GM18502 (cell line): ENCODE measurements around the gene TPPP.
"Not testable (repeated sequence)": the region's sequence is repeated elsewhere in the genome, so short reads cannot be mapped to it uniquely, and the experiment has no call there.

Source experiments
- ATAC-seq: cut with Tn5 transposase; IDR thresholded peaks from one replicate; pipeline ENCODE4 v1.9.1; 2021; ENCODE audit warnings: mild to moderate bottlenecking; ENCODE audit not compliant: unreplicated experiment, poor library complexity

The TPPP gene

DNA sequence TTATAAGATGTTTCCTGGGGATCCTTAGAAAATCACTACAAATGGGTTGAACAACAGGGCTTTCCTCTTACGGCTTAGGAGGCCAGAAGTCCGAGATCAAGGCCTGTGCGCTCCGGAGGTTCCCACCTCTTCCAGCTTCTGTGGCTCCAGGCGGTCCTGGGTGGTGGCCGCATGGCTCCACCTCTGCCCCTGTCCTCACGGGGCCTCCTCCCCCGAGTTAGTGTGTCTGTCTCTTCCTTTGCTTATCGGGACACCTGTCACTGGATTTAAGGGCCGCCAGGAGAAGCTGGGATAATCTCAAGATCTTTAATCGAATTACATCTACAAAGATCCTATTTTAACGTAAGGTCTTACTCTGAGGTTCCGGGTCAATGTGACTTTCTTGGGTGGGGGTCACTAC lies 2.3 kb upstream of the TPPP start:
- not testable (repeated sequence) for ATAC-seq

DNA sequence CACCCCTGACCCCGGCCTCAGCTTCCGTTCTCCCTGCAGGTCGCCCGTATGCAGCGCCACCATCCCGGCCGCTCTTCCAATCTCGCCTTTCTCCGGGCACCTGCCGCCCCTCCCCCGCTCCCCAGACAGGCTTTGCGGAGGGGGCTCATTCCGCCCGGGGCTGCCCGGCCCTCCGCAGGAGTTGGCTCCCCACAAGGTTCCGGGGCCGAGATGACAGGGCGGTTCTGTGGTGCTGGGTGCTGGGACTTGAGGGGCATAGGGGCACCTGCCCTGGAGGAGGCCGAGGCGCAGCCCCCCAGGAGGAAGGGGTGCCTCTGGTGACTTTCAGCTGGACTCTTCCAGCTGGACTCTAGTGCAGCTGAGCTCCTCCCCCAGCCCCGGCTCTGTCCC lies 885 bp upstream of the TPPP start:
- ATAC-seq: not testable (repeated sequence)

DNA sequence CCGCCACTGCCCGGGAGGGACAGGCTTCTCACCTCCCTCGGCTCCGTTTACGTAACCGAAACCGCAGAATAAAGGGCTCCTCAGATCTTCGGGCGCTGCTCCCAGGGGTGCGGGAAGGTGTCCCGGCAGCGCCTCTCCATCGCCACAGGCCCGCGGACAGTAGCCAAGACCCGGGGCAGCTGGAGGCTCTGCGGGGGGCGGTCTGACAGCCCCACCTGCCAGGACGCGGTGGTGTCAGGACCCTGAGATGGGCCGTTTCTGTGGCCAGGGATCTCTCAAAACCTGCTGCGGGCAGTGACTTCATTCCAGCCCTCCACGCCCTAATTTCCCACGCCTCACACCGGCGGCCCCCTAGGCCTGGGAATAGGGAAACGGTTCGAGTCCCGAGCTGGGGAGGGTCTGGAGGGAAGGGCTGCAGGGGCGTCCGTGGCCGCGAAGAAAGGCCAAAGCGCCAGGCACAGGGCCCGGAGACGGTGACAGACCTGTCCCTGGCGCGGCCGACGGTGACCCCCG lies 567 bp downstream of the TPPP start:
- peak; percentile 24 for ATAC-seq

DNA sequence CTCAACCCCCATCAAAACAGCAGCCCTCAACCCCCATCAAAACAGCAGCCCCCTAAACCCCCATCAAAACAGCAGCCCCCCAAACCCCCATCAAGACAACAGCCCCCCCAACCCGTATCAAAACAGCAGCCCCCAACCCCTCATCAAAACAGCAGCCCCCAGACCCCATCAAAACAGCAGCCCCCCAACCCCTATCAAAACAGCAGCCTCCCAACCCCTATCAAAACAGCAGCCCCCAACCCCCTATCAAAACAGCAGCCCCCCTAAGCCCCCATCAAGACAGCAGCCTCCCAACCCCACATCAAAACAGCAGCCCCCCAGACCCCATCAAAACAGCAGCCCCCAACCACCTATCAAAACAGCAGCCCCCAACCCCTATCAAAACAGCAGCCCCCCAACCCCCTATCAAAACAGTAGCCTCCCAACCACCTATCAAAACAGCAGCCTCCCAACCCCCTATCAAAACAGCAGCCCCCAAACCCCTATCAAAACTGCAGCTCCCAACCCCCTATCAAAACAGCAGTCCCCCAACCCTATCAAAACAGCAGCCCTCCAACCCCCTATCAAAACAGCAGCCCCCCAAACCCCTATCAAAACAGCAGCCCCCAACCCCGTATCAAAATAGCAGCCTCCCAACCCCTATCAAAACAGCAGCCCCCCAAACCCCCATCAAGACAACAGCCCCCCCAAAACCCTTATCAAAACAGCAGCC lies 1.2 kb downstream of the TPPP start:
- no peak for ATAC-seq

DNA sequence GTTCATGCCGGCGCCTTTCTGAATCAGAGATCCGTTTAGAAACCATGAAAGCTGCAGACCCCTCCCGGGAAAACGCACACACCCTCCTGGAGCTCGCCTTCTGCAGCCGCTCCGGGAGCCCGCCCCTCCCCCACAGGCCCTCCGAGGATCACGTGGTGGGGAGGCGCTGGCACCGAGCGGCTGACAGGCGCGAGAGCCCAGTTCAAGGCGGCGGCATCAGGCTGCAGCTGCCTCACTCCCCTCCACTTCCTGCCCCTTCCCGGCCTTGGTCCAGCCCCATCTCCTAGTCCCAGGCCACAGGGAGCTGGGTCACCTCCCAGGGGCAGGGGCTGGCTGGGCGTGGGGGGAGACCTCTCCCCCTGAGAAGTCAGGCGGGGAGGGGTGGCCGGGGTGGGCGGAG lies 2.1 kb downstream of the TPPP start:
- ATAC-seq: not testable (repeated sequence)

DNA sequence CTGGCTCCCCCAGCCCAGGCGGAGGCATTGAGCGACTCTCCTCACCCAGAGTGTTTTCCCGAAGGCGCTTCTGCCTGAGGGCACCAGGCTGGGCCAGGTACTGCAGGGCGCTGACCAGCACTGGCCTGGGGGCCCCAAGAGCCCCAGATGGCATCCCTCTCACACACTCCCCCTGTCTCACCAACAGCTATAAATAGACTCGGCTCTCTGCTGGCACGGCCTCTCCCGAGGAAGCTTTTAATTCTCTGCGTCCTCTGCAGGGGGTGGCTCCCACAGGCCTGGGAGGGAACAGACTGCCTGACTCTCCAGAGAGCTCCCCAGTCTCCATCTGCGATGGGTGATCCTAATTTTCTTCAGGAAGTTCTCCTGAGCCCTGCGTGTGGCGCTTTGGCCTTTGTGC lies 2.9 kb downstream of the TPPP start:
- not testable (repeated sequence) for ATAC-seq

DNA sequence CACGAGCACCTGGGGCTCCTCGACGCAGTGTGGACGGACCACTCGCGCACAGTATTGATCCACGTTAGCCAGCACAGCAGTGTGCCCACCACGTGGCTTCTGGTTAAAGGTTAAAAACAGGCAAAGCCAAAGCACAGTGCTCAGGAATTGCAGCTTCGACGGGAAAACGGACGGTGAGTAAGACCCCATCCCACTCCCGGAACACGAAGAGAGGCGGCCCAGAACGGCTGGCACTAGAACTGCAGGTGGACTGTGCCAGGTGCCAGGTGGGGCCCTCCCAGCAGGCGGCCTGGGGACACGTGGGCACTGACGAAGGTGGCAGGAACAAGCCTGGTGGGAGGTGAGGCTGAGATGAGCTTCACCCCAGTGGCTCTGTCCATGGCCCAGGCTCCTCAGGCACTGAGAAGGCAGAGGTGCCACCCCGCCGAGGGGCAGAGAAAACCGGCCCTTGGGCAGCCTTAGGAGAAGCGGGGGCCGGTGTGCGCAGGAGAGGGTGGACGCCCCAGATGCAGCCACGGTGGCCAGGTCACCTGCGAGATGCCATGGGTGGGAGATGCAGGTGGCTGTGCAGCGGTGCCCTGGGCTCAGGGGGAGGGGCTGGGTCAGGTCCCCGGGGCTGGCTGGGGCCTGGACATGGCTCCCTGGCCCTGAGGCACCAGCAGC lies 4.7 kb downstream of the TPPP start:
- not testable (repeated sequence) for ATAC-seq

DNA sequence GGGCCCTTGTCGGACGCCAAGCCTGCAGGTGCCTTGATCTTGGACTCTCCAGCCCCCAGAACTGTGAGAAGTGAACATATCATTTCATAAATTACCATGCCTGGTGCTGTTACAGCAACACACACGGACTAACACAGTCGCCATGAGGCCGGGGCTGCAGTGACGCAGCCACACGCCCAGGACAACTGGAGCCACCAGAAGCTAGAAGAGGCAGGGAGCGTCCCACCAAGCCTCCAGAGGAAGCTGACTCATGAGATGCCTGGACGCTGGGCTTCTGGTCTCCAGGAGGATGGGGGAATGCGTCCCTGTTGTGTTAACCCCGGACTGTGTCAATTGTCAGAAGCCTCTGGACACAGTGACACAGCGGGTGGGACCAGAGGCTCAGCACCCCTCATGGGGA lies 6.2 kb downstream of the TPPP start:
- ATAC-seq: not testable (repeated sequence)

DNA sequence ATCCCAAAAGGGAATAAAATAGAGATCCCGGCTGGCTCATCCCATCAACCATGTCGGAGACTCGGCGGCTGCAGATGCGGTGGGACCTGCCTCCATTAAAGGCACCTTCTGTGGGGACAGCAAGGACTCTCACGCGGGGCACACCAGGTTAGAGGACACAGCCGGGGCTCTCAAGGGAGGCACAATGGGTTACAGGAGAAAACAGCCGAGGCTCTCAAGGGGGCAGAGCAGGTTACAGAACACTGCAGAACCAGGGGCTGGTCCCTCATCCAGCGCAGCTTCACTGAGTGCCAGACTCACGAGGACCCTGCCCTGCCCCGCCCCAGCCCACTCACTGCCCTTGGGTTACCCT lies 7.0 kb downstream of the TPPP start:
- not testable (repeated sequence) for ATAC-seq

DNA sequence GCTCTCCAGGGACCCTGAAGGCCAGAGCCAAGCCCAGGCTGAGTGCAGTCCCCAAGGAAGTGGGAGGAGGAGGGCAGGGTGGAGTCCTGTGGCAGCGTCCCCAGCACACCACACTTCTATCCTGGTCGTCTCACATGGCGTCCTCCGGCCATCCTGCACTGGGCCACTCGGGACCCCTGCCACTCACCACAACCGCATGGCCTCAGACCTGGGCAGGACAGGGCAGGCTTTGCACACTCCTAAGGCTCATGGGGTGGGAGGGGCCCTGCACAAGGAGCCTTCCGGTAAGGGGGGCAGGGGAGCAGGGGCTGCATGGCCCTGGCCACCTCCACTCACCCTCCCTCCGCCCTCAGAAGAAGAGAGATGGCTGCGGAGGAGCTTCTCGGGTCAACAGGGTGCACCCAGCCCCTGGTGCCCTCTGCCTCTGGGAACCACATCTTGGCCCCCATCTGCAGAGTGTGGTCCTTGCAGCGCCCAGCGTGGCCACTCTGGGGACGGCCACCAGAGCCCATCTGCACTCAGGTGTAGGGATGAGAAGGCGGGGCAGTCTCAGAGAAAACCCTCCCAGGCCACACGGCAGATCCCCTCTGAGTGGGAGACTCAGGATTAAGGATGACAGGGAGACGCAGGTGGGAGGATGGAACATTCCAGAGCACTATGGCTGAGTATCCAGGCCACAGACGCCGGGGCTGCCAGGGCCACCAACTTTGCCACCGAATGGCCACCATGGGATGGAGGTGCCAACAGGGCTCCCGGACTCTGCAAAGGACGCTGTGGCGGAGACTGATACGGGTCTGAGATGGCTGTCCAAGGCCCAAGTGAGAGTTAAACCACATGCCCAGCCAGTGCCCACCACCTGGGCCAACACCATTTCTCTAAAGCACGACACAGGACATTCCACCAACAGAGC lies 7.6 kb downstream of the TPPP start:
- no peak for ATAC-seq

DNA sequence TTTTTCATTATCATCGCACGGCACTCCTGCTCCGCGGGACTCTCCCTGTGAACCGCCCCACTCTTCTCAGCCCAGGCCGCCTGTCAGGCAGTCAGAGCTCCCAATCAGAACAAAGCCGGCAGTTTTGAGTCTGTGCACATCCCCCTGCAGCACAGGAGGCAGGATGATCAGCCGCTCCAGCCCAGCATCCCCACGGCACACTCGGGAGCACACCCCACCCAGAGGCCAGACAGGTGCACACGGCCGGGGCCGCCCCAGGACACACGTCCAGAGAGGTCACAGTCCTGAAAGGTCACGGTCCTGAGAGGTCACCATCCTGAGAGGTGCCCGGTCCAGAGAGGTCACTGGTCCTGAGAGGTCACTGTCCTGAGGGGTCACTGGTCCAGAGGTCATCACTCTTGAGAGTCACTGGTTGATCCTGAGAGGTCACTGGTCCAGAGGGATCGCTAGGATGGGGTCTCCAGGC lies 8.4 kb downstream of the TPPP start:
- ATAC-seq: no peak

DNA sequence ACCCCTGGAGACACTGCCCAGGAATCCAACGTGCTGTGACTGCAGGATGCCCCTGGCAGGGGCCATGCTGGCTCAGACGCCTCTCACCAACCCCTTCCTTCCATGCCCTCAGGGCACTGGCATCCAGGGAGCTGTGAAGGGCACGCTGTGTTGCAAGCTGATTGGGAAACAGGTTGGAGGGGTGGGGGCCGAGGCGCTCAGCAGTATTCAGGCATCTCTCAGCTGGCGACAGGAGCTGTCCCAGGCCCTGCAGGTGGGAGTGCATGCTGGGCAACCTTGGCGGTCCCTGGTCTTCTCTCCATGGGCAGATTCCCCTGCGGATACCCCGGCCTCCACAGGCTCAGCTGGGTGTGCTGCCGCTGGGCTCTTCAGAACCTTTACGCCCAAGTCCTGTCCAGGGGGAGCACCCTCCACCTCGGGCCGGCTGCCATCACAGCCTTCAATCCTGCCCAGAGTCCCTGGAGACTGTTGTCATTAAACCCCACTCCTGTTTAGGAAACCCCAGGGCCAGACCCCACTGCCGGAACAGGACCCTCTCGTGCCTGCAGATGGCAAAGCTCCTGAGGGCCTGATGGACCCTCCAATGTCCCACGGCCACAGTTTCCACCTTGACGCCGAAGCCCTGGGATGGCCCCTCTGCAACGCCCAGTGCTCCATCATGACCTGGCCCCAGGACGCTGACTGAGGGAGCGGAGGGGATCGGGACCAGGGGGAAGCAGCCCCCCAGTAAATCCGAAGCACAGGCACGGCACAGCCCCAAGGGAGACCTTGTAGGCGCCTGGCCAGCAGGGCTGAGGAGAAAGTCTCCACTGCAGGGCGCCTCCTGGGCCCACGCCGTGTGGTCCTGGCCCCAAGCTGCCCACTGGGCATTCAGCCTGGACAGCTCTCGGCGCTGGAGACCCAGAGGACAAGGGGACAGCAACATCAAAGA lies 9.3 kb downstream of the TPPP start:
- ATAC-seq: no peak

DNA sequence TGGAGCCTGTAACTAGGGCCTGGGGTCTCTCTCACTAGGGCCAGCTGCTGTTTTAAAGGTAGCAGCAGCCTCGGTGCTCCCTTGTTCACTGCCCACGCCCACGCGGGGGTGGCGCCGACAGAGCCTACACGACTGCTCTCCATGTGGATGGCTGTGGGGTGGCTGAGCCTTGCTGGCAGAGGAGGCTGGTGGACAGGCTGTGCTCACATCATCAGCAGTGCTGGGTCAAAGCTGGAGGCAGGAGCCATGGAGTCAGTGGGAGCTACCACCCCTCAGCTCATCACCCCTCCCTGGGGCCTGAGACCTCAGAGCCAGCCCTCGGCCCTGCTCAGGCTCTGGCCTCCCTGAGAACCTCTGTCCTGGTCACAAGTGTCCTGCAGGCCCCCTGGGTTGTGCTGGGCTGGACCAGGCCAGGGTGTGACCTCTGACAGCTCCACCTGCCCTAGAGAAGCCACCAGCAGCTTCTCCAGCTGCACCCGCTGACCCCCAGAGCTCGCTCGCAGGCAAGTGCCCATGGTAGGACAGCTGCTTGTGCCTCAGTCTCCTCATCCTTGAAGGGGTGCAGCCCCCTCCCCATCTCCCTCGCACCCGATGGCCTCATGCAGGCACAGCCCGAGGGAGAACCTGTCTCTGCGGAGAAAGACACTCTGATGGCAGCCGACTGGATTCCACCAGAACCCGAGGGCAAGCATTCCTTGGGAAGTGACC lies 10.3 kb downstream of the TPPP start:
- ATAC-seq: not testable (repeated sequence)

DNA sequence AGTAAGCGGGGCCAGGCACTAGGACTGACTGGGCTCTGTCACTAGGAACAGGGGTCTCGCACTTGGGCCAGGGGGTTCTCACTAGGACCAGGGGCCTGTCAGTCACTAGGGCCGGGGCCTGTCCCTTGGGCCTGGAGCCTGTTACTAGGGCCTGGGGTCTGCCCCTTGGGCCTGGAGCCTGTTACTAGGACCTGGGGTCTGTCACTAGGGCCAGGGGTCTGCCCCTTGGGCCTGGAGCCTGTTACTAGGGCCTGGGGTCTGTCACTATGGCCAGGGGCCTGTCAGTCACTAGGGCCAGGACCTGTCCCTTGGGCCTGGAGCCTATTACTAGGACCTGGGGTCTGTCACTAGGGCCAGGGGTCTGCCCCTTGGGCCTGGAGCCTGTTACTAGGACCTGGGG lies 10.9 kb downstream of the TPPP start:
- ATAC-seq: not testable (repeated sequence)

DNA sequence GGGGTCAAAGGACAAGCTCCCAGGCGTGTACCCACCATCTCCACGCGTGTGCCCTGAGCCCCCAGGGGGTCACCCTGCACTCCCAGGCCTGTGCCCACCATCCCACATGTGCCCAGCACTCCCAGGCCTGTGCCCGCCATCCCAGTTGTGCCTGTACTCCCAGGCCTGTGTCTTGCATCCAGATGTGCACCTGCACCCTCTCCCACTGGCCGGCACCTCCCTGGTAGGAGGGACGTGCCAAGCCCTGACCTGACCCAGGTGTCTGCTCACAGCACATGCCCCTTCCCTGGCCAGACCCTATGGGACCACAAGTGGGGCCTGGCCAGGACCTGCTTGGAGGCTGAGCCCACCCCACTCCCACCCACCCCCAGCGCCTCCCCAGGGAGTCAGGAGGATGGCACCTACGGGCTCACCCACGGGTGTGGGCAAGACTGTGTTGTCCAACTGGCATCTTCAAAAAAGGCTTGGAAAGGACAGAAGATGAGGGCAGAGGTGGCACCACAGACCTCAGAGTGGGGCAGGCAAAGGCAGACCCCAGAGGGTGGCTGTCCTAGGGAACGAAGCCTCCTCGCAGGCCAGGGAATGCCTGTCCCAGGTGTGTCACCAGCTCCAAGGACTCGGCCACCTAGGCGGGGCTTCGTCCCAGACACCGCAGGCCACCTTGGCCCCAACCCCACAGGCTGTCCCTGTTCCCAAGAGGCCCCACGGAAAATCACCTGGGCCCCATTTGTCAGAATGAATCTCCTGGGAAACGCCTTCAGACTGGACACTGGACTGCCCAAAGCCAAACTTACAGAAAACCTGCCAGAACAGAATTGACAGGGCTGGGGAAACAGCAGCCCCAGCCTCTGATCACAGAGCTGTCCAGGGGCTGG lies 11.6 kb downstream of the TPPP start:
- ATAC-seq: not testable (repeated sequence)

DNA sequence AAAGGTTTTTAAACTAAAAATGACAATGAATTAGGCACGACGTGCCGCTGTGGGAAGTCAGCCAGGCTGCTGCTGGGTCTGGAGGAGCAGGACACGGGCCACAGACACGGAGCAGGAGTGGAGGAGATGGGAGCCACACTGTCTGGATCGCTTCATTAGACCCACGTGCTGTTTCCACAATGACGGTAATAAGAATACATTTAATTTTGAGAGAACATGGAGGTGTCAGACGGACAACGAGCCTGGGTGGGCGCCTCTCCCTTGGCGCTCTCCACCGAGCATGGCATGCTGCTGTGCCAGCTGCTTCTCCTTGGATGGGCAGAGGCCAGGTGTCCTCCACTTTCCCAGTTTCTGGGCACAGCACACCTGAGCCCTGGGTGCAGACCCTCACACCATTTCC lies 12.3 kb downstream of the TPPP start:
- not testable (repeated sequence) for ATAC-seq

DNA sequence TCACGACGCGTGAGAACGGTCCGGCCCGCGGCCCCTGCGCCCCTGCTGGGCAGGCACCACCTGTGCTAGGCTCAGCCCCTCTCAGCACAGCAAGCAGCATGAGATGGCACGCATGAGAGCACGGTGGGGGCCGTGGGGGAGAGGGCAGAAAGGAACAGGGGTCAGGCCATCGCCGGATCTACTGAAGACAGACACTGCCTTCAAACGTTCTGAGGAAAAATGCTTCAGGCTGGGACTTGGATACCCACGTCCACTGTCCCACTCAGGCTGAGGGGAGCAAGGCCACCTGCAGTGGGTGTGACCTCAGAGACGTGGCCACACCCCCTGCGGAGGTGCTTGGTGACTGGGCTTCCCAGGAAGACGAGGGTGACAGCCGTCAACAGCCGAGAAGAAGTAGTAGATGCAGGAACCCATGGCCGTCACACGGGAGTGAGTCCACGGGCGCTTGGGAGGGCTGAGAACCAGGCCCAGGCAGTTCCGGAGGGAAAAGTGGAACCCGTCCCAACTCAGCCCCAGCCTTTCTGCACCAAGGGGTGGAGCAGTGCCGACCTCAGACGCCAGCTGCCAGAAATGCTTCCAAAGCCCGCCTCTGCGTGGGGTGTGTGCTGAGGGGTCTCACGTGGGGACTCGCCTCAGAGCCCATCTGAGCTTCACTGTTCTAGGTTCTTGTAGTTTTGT lies 12.9 kb downstream of the TPPP start:
- ATAC-seq: not testable (repeated sequence)
